22Rv1 (cell line): ENCODE data around the gene ACP5.

ENCODE experiments used
- H3K27ac ChIP-seq: fragments of 450-650 bp; 2 replicates; pipeline ENCODE4 v1.5.1; 2017
- CTCF ChIP-seq: fragments of 450-650 bp; IDR thresholded peaks from 2 replicates; pipeline ENCODE4 v1.5.1; 2017; ENCODE audit warnings: mild to moderate bottlenecking
- ZFX ChIP-seq: fragments of 450-650 bp; IDR thresholded peaks from 2 replicates; pipeline ENCODE4 v1.6.1; 2017; ENCODE audit warnings: antibody characterized with exemption, borderline replicate concordance

Gene ACP5

DNA sequence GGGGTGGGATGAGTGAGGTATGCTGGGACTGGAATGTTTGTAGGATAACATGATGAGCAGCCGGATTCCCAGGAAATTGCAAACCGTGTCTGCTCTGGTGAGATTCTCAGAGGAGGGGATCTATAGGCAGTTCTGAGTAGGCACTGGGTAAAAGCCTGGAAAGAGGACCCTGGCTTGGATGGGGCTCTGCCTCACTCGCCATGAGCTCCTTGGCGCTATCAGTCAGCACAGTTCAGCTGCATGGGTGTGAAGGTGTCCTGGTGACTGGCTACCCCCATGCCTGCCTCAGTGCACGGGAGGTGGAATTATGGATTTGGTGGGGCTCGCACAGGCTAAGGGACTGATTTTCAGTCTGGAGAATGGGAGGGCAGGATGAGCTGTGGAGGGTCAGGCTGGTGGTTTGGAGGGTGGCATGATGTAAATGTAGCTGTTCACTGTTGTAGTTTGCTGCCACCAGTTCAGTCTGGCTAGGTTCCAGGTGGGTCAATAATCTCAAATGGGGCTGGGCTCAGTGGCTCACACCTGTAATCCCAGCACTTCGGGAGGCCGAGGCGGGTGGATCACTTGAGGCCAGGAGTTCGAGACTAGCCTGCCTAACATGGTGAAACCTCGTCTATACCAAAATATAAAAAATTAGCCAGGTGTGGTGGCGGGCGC, 10.7 kb upstream of the ACP5 start:
- no peak overlapping the region for H3K27ac ChIP-seq
- TF ChIP-seq ZFX: no peak
- peak; percentile 54 for TF ChIP-seq CTCF

- TF ChIP-seq ZFX (no peak), CTCF (peak; percentile 77)
- no peak overlapping the region for H3K27ac ChIP-seq
These were observed 10.0 kb upstream of the ACP5 start for GRCh38 chr19:11587302-11587974.

DNA sequence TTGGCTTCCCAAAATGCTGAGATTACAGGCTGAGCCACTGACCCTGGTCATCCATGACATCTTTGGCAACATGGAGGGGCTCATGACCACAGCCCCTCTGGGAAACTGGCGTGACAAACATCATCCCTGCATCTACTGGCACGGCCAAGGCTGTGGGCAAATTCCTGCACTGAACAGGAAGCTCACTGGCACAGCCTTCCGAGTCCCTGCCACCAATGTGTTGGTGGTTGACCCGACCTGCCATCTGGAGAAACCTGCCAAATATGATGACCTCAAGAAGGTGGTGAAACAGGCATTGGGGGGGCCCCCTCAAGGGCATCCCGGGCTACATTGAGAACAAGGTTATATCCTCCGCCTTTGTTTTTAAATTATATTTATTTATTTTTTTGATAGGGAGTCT, 8.9 kb upstream of the ACP5 start:
- TF ChIP-seq CTCF (no peak), ZFX (no peak)
- H3K27ac ChIP-seq: no peak overlapping the region

GRCh38 chr19:11581740-11582139, 4.3 kb upstream of the ACP5 start:
- H3K27ac ChIP-seq: peak overlapping the region; percentile 74
- TF ChIP-seq ZFX (no peak), CTCF (no peak)

- no peak overlapping the region for H3K27ac ChIP-seq
- no peak for TF ChIP-seq ZFX
- no peak for TF ChIP-seq CTCF
These were observed 2.7 kb upstream of the ACP5 start for GRCh38 chr19:11580116-11580515.

GRCh38 chr19:11578258-11579142, 1.1 kb upstream of the ACP5 start:
- TF ChIP-seq CTCF (no peak), ZFX (no peak)
- no peak overlapping the region for H3K27ac ChIP-seq
